SIG-M5 treated with dmso at 0.1 percent for 504 hours (cell line): ENCODE results near the gene SERTAD2.

Experiments used
- DNase-seq: peaks from one replicate; lab custom pipeline; 2025; ENCODE audit not compliant: unreplicated experiment; lab: John Stamatoyannopoulos, UW

SERTAD2 gene

GRCh38 chr2:64649626-64650025, 4.1 kb downstream of the SERTAD2 start:
- DNase-seq: peak; percentile 23

- DNase-seq: no peak
Measured at GRCh38 chr2:64649013-64649484, 4.7 kb downstream of the SERTAD2 start.

DNA sequence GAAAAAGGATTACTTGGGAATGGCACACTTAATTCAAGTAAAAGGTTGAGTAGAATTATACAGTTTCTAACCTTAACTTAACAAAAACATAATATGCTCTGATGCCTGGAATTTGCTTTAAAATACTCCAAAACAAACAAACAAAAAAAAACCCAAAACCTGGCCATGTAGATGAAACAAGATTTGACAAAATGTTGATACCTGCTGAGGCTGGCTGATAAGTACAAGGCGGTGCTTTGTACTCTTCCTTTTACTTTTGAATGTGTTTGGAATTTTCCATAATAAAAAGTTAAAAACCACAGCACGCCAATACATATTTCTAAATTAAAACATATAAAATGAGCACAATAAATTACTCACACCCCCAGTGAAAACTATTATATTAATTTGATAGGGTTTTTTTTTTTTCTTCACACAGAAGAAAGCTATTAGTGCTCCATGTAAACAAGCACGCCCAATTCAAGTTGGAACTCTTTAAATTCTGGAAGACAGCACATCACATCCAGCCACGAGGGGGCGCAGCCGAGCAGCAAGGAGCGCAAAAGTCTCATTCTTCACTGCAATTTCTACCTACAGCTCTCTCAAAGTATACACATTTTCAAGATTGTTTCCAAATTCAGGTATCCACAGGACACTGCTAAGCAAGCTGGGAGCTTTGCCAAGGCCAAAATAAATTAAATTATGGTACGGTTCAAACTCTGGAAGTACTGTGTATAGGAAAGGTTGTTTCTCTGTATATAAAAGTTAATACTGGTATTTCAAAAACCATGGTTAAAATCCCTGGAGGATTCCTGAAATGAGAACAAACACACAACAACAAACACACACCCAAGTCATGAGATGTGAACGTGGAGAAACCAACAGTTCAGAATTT, 7.5 kb downstream of the SERTAD2 start:
- peak; percentile 86 for DNase-seq

DNA sequence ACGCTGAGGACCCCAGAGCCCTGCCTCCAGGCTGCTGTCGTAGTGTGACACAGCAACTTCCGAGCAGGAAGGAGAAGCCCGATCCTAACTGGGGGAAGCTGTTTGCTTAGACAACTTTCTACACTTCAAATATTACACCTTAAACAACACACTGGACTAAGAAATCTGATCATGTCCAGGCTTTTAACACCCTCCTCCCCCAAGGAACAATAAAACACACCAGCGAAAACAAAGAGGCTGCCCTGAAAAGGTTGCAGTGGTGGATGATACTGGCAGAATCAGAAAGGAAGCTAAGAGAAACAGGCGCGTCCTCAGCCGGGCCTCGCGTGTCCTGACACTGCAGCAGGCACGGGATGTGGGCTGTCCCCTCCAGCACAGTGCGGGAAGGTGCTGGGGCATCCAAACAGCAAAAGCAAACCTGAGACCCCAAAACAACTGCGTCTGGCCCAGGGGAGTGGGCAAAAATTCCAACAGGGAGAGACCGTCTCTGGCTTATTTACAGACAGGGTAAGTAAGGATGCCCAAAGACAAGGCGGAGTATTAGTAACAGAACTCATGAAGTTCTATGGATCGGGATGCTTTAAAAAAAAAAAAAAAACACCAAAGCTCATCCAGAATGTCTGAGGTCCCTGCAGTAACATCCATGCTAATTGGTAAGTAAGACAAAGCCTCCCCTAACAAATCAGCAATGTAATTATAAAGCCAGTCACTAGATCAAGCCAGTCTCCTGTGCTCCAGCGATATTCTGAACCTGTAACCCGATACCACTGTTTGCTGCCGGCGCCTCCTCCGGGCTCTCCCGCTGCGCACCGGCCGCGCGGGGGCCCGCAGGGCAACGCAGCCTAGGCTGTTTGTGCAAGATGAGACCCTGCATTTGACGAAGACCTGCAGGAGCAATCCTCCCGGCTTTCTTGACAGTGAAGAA, 9.0 kb downstream of the SERTAD2 start:
- peak; percentile 85 for DNase-seq

DNA sequence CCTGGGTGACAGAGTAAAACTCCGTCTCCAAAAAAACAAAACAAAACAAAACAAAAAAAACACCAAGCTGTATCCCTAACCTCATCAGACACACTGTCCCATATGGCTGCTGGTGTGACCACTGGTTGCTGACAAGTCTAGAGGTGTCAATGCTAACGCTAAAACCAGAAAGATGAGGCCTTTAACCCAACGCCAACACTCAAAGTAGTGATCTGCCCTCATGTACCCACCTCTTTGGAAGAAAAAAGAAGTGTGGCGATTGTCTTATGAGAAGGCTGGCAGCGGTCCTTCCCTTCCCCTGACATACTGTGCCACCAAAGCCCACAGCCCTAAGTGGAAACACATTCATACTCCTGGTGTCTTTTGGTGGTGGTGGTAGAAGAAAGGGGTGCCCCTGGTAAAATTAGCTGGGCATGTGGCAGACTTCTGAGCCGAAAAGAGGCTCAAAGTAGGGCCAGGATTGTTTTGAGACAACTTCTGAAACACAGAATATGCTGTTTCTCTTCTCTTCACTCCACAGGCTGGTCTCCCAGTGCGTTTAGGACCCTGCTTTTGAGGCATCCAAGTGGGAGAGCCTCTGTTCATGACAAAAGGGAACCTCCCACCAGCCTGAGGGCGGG, 9.8 kb downstream of the SERTAD2 start:
- no peak for DNase-seq

GRCh38 chr2:64641599-64641998, 12.1 kb downstream of the SERTAD2 start:
- DNase-seq: no peak

DNA sequence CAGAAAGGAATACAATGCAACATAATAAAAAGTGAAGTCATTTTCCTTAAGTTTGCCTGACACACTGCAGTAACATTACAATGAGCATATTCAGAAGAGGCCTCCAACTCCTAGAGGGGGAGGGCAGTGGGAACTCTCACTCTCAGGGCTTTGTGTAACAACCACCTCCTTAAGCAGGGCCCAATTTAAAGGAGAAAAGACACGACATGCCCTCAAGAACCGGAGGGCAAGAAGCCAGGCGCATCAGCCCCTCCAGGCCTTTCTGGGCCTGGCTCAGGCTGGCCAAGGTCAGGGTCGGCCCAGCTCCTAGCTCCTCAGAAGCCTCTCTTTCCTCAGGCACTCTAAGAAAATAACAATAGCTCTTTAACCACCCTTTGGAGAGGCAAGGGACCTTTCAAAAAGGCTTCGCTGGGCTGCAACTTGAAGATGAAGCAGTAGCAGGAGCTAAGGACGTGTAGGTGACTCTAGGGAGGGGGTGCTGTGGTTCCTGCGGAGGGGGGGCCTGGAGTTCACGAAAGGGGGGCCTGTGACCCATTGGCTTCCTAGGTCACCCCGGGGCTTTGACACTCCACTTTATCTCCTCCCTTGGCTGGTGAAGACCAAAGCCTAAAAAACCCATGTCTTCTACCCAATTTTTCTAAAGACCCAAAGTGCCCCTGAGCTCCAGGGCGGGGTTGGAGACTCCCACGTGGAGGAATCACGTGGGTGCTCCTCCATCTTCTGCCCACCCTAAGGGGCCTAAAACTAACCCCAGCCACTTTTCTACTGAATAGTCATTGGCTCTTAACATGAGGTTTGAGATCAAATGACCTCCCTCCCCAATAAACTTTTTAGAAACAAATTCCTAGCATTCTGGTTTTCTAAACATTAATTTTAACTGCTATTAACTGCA, 13.3 kb downstream of the SERTAD2 start:
- peak; percentile 20 for DNase-seq

DNA sequence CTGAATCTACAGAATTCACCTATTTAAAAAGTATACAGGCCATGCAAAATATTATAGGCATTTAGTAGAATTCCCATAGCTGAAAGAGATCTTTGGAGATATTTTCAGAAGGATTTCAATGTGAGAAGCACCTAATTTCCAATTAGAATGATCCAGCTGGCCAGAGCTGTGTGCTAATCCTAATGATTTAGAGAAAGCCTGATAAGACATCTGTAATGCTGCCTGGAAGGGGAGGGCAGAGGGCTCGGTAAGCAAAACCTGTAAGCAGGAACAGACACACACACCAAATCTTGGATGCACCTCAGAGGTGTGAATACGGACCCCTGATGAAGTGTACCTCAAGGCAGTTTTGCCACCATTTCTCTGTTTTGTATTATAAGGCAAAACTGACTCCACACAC, 14.0 kb downstream of the SERTAD2 start:
- DNase-seq: no peak

- DNase-seq: no peak
Measured at GRCh38 chr2:64638502-64639120, 15.1 kb downstream of the SERTAD2 start.

GRCh38 chr2:64637931-64638330, 15.8 kb downstream of the SERTAD2 start:
- DNase-seq: peak; percentile 24

DNA sequence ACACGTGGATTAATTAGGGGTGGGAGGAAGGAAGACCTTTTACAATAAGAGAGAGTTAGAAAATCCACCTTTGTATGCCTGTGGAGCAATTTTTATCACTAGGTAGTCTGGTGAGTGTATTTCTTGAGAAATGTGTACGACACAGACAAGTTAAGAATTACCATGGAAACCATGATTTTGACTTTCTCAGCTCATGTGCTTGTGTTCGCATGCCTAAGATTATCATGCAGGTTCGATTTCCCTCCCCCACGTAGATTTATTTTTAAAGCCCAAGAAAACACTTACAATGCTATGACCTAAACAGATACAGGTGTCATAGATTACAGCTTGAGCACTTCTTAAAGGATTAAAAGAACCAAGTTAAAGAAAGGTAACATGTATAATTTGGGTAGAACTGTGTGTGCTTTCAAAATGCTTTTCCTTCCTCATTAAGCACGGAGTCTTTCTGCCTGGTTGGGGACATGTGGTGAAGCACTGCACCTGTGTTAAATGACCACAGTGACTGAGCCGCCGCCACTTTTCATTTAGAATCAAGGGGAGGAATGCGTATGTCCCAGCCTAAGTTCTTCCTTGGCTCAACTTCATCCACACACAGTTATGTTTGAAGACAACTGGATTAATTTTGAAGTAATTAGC, 16.6 kb downstream of the SERTAD2 start:
- DNase-seq: peak; percentile 62

- peak; percentile 89 for DNase-seq
Measured at GRCh38 chr2:64635976-64636911, 17.5 kb downstream of the SERTAD2 start.

DNA sequence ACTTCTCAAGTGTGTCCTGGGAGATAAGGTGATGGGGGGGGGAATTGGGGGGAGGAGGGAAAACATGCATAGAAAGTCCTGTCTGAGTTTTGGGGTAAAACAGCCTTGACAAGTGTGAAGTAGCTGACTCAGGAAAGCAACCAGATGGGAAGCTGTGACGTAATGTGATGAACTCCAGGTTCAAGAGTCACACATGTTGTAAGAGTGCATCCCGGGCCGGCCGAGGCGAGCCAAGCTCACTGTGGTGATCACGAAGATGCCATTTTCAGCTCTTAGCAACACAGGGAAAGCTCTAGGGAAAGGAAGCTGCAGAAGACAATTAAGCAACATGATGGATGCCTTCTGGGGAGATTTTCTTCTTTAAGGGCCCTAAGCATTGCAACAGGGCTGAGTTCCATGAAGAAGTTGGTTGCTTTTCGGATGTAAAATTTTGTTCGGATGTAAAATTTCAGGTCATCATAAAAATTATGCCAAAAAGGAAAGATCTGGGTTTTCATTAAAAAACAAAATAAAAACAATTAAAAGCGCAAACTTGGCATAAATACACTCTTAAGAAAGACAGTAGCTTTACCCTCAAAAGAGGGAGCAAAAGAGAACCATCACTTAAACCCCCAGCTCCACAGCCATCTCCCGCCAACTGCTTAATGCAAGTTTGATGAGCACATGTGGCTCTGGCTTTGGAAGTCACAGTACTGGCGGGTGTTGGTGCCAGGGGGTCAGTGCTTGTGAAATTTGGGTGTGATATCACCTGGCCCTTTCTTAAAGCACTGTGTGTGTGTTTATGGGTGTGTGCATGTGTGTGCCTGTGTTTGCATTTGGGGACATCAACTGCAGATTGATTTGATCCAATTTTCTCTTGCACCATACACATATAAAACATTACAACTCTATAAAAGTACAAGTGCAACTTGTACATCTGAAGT, 19.1 kb downstream of the SERTAD2 start:
- DNase-seq: peak; percentile 77

DNA sequence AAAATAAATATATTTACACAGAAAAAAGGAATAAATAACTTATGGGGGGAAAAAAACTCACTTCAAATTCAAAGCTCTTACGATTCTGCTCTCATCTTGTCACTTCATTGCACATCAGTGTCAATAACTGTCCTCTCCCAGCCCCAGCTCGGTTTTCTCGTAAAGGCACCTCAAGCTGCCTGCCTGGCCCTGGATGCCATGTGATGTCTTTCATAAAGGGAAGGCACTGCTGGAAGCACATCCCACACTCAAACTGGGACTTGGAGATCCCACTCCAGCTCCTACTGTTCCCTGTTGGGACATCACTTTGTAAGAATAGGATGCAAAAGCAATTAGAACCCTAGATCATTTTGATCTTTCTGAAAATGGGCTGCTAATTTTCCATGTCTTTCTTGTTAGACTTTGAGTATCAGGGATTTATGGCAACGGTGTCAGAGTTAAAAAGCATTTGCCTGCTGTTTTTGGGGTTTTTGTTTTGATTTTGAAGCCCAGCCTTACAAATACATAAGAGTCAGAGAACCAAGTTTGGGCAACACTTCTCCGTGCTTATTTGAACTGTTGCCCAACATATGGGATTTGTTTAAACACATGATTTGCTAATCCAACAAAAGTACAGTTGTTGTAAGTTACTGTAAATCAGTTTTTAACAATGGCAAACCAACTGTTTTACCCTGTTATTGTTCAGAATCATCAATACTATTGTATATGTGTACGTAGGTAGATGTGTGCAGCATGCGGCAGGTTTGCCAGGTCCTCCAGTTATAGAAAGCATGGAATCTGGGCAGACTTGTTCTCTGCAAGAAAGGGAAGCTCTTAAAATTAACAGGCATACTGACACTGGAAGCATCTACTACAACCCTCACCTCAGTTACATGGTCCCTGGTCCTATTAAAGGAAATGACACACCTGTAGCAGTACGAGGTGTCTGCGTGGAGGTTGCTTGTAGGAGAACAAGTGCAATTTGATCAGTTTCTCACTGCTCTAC, 20.6 kb downstream of the SERTAD2 start:
- DNase-seq: no peak

DNA sequence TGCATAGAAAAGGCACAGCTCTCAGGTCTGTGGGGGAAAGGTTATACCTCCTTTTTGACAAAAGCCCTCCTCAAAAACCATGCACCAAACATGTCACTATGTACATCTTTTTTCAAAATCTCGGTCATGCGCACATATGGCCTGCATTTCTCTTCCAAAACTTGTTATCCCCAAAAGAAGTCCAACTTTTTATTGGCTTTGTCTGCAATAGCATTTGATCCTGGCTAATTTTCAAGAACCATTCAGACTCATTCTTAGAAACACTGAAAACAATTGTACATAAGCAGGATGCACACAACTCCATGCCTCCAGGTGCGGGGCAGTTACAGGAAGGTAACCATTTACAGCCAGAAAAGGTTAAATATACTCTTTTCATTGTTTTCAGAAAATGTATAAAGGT, 21.9 kb downstream of the SERTAD2 start:
- no peak for DNase-seq

GRCh38 chr2:64630752-64631151, 23.0 kb downstream of the SERTAD2 start:
- no peak for DNase-seq
